Neuron (in vitro differentiated cells): ENCODE results near the gene LRP1-AS.

Source experiments
- H2AFZ ChIP-seq: one replicate; pipeline ENCODE4 v1.6.1; 2013; ENCODE audit warnings: low read depth, mild to moderate bottlenecking, inconsistent platforms, low read length, moderate library complexity
- H3K27me3 ChIP-seq: one replicate; pipeline ENCODE4 v1.6.1; 2013; ENCODE audit warnings: low read length; ENCODE audit not compliant: insufficient read depth
- H3K36me3 ChIP-seq: one replicate; pipeline ENCODE4 v1.6.1; 2013; ENCODE audit warnings: low read length; ENCODE audit not compliant: insufficient read depth
- H3K4me1 ChIP-seq: one replicate; pipeline ENCODE4 v1.6.1; 2013; ENCODE audit warnings: low read length; ENCODE audit not compliant: insufficient read depth
- H3K4me3 ChIP-seq: 2 replicates; pipeline ENCODE4 v1.5.1; 2013; ENCODE audit warnings: mild to moderate bottlenecking, low read length, moderate library complexity
- H3K9me3 ChIP-seq: one replicate; pipeline ENCODE4 v1.6.1; 2013; ENCODE audit warnings: low read length

The LRP1-AS gene

DNA sequence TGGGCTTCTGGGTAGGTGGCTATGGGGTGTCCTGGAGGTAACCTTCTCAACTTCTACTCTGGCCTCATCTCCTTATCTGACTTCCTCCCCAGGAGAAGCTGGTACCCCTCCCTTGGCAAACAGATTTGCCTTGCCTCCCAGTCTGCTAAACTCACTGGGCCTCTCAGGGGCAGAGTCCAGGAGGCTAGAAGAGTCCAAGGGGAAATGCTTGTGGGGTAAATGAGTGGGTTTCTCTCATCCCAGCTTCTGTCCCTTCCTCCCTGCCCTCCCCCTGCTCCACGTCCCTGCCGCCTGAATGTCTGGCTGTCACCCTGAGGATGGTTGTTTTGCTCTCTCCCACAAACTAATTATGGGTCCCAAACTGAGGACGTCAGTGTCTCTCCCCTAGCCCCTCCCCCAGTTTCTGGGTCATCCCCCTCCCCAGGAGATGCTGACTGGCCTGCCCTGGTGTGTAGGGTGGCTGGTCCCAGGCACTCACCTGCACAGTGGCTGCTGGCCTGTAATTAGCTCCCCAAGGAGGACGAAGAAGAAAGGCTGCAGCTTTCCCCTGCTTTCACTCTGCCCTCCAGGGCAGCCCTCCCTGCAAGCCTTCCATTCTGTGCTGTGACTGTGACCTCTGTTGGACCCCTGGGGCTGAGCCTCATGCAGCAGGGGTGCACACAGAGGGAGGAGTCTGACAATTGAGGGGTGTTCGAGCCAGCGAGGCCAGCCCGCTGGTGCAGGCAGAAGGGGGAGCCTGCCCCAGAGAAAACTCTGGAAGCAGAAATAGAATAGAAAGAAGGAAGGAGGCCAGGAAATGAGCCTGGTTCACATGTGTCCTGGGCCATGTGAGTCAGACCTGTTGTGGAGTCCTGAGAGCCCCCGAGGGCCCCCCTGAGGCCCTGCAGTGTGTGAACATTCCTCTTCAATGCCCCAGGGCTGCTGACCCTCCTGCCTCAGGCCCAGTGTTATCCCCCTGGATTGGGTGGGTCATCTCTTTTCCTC lies at the start of gene LRP1-AS:
TSS of gene LRP1-AS (minus strand) at position 659 of the 984 bp plus-strand sequence.
- H2AFZ ChIP-seq: no peak within 1 kb of the TSS
- H3K4me1 ChIP-seq: peaks cover 22% of the 10 kb centered on the region
- no peaks in the 10 kb centered on the region for H3K9me3 ChIP-seq
- no peaks in the 10 kb centered on the region for H3K27me3 ChIP-seq
- H3K4me3 ChIP-seq: no peak within 1 kb of the TSS
- H3K36me3 ChIP-seq: peaks cover 70% of the 10 kb centered on the region

DNA sequence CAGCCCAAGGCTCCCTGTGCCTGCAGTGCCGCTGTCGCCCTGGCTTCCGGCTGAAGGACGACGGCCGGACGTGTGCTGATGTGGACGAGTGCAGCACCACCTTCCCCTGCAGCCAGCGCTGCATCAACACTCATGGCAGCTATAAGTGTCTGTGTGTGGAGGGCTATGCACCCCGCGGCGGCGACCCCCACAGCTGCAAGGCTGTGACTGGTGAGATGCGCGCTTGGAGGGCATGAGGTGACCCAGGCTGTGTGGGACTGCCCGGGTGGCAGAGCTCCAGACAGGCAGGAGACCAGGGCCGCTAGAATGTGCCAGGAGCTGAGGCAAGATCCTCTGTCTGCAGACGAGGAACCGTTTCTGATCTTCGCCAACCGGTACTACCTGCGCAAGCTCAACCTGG lies 49.5 kb upstream of the LRP1-AS start:
- H3K4me3 ChIP-seq: no peak overlapping the region
- no peak overlapping the region for H2AFZ ChIP-seq
- no peaks in the 10 kb centered on the region for H3K27me3 ChIP-seq
- H3K36me3 ChIP-seq: peaks cover 97% of the 10 kb centered on the region
- no peaks in the 10 kb centered on the region for H3K9me3 ChIP-seq
- H3K4me1 ChIP-seq: no peaks in the 10 kb centered on the region

DNA sequence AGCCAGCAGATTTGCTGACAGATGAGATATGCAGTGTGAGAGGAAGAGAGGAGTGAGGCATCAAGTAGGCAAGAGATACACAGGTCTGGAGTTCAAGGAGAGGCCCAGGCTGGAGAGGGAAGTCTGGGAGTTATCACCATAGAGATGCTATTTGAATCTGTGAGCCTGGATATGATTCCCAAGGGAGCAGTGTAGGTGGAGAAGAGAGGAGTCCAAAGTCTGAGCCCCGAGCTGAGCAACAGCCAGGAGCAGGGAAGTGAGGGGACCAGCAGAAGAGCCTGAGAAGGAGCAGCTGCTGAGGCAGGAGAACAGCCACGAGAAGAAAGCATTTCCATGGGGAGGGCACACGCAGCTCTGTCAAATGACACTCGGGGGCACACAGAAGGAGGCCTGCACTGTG lies 49.0 kb upstream of the LRP1-AS start:
- no peaks in the 10 kb centered on the region for H3K9me3 ChIP-seq
- no peaks in the 10 kb centered on the region for H3K4me1 ChIP-seq
- H3K27me3 ChIP-seq: no peaks in the 10 kb centered on the region
- H3K36me3 ChIP-seq: peaks cover 97% of the 10 kb centered on the region
- no peak overlapping the region for H3K4me3 ChIP-seq
- no peak overlapping the region for H2AFZ ChIP-seq

DNA sequence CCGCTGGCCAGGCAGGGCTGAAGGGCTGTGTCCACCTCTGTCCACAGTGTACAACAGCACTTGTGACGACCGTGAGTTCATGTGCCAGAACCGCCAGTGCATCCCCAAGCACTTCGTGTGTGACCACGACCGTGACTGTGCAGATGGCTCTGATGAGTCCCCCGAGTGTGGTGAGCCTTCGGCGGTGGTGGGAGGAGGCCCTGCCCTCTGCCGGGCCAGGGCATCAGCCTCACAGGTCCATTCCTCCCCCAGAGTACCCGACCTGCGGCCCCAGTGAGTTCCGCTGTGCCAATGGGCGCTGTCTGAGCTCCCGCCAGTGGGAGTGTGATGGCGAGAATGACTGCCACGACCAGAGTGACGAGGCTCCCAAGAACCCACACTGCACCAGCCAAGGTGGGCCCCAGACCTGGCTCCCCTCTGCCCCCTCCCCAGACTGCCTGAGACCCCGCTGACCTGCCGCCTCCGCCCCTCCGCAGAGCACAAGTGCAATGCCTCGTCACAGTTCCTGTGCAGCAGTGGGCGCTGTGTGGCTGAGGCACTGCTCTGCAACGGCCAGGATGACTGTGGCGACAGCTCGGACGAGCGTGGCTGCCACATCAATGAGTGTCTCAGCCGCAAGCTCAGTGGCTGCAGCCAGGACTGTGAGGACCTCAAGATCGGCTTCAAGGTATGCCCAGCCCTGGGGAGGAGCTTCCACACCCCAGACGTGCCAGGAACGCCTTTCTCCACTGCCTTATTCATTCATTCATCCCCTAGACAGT lies 48.4 kb upstream of the LRP1-AS start:
- H3K36me3 ChIP-seq: peaks cover 97% of the 10 kb centered on the region
- H3K4me3 ChIP-seq: no peak overlapping the region
- no peak overlapping the region for H2AFZ ChIP-seq
- no peaks in the 10 kb centered on the region for H3K9me3 ChIP-seq
- H3K4me1 ChIP-seq: no peaks in the 10 kb centered on the region
- H3K27me3 ChIP-seq: no peaks in the 10 kb centered on the region

DNA sequence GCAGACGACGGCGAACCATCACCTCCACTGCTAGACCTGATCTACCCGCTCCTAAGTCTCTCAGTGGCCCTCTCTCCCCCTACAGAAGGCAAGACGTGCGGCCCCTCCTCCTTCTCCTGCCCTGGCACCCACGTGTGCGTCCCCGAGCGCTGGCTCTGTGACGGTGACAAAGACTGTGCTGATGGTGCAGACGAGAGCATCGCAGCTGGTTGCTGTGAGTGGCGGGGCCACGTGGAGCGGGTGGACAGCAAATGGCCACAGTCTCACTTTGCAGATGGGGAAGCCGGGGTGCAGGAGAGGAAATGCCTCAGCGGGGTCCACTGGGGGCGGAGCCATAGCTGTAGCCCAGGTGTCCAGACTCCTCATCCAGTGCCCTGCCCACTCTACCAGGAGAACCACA lies 47.8 kb upstream of the LRP1-AS start:
- Histone ChIP-seq H3K4me3 (no peak overlapping the region), H3K27me3 (no peaks in the 10 kb centered on the region), H3K9me3 (no peaks in the 10 kb centered on the region), H2AFZ (no peak overlapping the region), H3K4me1 (no peaks in the 10 kb centered on the region), H3K36me3 (peaks cover 99% of the 10 kb centered on the region)

DNA sequence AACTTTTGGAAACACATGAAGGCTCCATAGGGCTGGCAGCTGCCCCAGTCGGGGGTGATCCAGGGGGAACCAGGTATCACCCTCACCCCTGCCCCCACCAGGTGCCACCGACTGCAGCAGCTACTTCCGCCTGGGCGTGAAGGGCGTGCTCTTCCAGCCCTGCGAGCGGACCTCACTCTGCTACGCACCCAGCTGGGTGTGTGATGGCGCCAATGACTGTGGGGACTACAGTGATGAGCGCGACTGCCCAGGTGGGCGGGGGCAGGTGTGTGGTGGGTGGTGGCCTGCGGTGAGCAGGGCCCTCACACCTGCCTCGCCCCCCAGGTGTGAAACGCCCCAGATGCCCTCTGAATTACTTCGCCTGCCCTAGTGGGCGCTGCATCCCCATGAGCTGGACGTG lies 46.8 kb upstream of the LRP1-AS start:
- Histone ChIP-seq H3K9me3 (no peaks in the 10 kb centered on the region), H3K4me1 (no peaks in the 10 kb centered on the region), H3K27me3 (no peaks in the 10 kb centered on the region), H3K36me3 (peaks cover 98% of the 10 kb centered on the region), H2AFZ (no peak overlapping the region), H3K4me3 (no peak overlapping the region)

DNA sequence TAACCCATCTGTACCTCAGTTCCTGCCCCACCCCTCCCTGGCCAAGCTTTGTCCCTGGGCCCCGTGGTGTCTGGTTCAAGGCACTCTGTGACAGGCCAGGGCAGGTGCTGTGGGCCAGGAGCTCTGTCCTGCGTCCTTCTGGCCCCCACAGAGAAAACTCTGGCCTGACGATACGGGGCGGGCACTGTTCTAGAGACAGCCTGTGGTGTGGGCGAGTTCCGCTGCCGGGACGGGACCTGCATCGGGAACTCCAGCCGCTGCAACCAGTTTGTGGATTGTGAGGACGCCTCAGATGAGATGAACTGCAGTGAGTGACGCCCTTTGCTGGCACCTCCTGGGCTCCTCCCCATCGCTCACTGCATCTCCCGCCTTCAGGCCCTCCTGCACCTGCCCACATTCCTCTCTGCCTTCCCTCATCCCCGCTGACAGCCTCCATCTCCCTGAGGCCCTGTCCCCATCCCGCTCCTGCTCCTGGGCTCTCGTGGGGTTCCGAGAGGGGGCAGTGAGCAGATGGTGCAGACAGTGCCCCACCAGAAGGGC lies 46.4 kb upstream of the LRP1-AS start:
- Histone ChIP-seq H3K4me3 (no peak overlapping the region), H3K4me1 (no peaks in the 10 kb centered on the region), H2AFZ (no peak overlapping the region), H3K9me3 (no peaks in the 10 kb centered on the region), H3K36me3 (peaks cover 98% of the 10 kb centered on the region), H3K27me3 (no peaks in the 10 kb centered on the region)

DNA sequence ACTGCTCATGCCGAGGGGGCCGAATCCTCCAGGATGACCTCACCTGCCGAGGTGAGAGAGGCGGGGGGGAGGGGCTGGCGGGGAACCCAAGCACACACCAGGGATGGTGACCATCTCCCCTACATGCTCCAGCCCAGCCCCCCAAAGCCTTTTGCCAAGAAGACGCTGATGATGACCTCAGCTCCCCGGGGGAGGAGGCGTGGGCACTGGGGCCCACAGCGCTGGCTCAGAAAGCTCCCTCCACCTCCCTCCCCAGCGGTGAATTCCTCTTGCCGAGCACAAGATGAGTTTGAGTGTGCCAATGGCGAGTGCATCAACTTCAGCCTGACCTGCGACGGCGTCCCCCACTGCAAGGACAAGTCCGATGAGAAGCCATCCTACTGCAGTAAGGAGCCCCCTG lies 45.5 kb upstream of the LRP1-AS start:
- Histone ChIP-seq H3K4me1 (no peaks in the 10 kb centered on the region), H3K36me3 (peaks cover 98% of the 10 kb centered on the region), H3K4me3 (no peak overlapping the region), H2AFZ (no peak overlapping the region), H3K27me3 (no peaks in the 10 kb centered on the region), H3K9me3 (no peaks in the 10 kb centered on the region)

DNA sequence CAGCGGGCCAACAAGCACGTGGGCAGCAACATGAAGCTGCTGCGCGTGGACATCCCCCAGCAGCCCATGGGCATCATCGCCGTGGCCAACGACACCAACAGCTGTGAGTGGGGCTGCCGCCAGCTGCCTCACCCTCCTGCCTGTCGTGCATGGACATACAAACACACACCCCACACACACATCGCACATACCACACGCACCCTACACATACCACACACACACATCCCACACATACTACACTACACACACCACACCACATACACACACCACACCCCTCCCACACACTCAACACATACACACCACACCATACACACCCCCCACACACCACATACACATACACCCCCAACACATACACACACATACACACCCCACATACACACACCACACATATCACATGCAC lies 44.0 kb upstream of the LRP1-AS start:
- no peak overlapping the region for H2AFZ ChIP-seq
- H3K4me3 ChIP-seq: no peak overlapping the region
- no peaks in the 10 kb centered on the region for H3K27me3 ChIP-seq
- no peaks in the 10 kb centered on the region for H3K9me3 ChIP-seq
- peaks cover 99% of the 10 kb centered on the region for H3K36me3 ChIP-seq
- H3K4me1 ChIP-seq: no peaks in the 10 kb centered on the region

DNA sequence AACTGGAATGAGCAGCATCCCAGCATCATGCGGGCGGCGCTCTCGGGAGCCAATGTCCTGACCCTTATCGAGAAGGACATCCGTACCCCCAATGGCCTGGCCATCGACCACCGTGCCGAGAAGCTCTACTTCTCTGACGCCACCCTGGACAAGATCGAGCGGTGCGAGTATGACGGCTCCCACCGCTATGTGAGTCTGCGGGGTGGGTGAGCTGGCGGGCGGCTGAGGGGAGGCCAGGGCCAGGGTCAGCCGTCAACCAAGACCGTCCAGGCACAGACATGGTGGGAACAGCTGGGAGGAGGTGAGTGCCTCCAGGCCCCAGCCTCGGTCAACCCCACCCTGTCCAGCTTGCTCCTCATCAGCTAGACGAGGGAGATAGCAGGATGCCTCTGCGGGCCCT lies 43.4 kb upstream of the LRP1-AS start:
- H3K4me3 ChIP-seq: no peak overlapping the region
- no peaks in the 10 kb centered on the region for H3K27me3 ChIP-seq
- H3K9me3 ChIP-seq: no peaks in the 10 kb centered on the region
- H3K36me3 ChIP-seq: peaks cover 99% of the 10 kb centered on the region
- no peaks in the 10 kb centered on the region for H3K4me1 ChIP-seq
- H2AFZ ChIP-seq: no peak overlapping the region

DNA sequence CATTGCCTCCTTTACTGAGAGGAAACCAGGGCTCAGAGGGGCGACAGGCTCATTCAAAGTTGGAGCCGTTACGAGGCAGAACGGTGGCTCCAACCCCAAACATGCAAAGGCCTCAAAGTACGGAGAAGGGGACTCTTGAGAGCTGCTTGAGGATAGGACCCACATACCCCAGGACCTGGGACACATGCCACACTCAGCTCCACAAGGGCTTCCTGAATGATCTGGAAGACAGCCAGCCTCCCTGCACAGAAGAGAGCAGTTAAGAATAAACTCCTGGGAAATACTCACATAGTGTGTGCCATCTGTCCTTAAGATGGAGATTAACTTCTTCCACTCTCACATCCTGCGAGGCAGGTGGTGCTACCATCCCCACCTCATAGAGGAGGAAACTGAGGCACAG lies 42.6 kb upstream of the LRP1-AS start:
- no peak overlapping the region for H3K4me3 ChIP-seq
- no peak overlapping the region for H2AFZ ChIP-seq
- no peaks in the 10 kb centered on the region for H3K9me3 ChIP-seq
- H3K4me1 ChIP-seq: no peaks in the 10 kb centered on the region
- H3K27me3 ChIP-seq: no peaks in the 10 kb centered on the region
- H3K36me3 ChIP-seq: peaks cover 99% of the 10 kb centered on the region

DNA sequence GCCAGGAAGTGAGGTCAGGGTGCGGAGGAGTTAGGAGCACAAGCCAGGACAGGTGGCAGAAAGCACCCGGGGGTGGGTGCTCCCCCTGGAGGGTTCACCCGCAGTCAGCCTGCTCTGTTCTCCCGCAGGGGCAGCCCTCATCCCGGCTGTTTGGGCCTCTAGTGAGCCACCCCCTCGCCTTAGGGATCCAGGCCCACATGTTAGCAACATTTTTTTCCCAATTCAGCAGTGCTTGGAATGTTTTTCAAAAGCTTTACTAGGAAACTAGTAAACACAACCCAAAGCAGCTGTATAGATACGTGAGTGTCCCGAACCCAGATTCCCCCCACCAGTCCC lies 40.6 kb upstream of the LRP1-AS start:
- no peak overlapping the region for H3K4me3 ChIP-seq
- no peaks in the 10 kb centered on the region for H3K4me1 ChIP-seq
- peaks cover 94% of the 10 kb centered on the region for H3K36me3 ChIP-seq
- no peaks in the 10 kb centered on the region for H3K9me3 ChIP-seq
- H2AFZ ChIP-seq: no peak overlapping the region
- H3K27me3 ChIP-seq: no peaks in the 10 kb centered on the region
